ENCODE measurements around the gene EVI5L.
"Not testable (repeated sequence)": the region's sequence is repeated elsewhere in the genome, so short reads cannot be mapped to it uniquely, and the experiment has no call there.

EVI5L gene

GRCh38 chr19:7829561-7830271, at the start of gene EVI5L:
EVI5L (plus strand) TSS chr19:7830218; CDS start chr19:7846543, 16,325 bp downstream.
- DNase-seq (ENCODE audit: low spot score), result peak; percentile 100

DNA sequence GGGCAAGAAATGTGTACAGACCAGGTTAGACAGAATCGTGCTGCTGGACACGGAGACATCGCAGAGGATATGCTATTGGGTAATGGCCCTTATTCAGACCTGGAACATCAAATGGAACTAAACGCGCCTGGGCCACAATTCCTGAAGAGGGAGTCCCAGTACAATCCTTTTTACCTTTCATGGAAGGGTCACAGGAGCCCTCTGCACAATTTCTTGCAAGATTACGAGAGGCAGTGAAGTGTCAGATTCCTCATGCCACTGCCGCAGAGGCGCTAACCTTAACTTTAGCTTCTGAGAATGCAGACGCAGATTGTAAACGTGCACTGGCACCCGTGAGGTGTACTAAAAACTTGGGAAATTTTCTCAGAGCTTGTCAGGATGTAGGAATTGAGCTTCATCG, 48.9 kb upstream of the EVI5L start:
- DNase-seq (ENCODE audit: low spot score), result peak; percentile 34

- DNase-seq (ENCODE audit: low spot score), result peak; percentile 52
Observed at GRCh38 chr19:7783991-7784423, 46.0 kb upstream of the EVI5L start.

DNA sequence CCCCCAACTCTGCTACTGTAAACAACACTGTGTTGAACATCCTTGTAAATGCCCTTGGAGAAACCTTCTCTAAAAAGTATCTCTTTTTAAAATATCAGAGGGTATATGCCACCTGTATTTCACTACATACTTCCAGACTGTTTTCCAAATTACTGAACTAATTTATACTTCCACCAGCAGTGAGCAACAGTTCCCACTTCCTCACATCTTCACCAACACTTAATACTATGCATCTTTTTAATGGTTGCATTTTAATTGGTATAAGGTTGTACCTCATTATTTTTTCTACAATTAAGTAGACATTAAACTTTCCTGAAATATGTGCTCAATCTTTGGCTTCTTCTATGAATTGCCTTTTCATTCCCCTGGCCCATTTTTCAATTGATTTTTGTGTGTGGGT, 45.2 kb upstream of the EVI5L start:
- DNase-seq (ENCODE audit: low spot score), result no peak

GRCh38 chr19:7787141-7787540, 42.9 kb upstream of the EVI5L start:
- no peak for DNase-seq (ENCODE audit: low spot score)

GRCh38 chr19:7787602-7788177, 42.3 kb upstream of the EVI5L start:
- DNase-seq (ENCODE audit: low spot score), result no peak

DNA sequence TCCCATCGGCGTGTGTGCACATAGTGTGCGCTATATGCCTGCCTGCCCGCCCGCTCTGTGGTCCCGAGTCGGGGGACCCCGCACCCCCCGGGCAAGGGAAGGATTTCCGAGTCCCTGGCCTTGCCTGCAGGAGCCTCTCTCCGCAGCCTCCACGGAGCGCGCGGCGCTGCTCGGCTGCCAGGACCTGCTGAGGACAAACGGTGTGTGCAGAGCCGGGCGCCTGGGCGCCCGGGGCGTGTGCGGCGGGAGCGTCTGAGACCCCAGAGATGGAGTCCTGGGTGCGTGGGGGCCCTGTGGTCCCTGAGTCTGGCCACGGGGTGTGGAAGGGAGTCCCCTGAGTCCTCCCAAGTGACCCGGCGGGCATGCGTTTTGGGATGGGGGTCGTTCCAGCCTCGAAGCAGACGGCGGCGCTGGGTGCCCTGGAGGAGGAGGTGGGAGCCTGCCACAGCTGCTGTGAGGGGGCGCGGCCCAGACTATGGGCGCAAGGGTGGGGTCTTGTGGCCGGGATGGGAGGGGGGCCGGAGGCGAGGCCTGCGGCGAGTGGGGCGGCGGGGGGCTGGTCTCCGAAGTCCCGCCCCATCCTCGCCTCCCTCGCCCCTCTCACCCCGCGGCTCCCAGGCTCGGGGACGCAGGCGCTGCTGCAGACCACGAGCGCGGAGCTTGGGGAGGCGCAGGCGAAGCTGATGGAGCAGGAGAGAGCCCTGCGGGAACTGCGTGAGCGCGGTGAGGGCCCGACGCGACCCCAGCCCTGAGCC, 41.7 kb upstream of the EVI5L start:
- no peak for DNase-seq (ENCODE audit: low spot score)

- no peak for DNase-seq (ENCODE audit: low spot score)
Observed at GRCh38 chr19:7788933-7789323, 41.1 kb upstream of the EVI5L start.

DNA sequence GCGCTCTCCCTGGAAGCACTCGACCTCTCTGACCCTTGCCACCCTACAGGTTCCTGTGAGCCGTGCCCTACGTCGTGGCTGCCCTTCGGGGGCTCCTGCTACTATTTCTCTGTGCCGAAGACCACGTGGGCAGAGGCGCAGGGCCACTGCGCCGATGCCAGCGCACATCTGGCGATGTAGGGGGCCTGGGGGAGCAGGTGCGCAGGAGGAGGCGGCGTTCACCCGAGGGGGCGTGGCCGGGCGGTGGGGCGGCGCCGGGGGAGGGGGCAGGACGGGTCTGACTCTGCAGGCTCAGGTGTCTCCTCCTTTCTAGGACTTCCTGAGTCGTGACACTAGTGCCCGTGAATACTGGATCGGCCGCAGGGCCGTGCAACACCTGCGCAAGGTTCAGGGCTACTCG, 40.6 kb upstream of the EVI5L start:
- no peak for DNase-seq (ENCODE audit: low spot score)

DNA sequence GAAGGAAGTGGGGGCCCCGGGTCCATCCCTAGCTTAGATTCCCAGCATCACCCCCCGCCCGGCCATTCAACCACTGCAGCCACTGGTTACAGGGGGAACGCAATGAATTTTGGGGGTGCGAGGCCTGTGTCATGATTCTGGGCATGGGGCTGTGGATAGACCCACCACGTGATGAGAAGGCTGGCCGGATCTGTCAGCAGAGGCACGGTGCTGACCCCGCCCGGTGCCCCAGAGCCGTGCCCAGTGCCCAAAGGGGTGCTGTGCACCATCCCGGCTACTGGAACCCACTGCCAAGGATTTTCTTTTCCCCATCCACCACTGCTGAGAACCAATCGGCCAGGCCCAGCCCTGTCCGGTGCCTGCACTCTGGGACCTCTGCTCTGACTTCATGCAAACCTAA, 39.6 kb upstream of the EVI5L start:
- DNase-seq (ENCODE audit: low spot score), result no peak

- peak; percentile 47 for DNase-seq (ENCODE audit: low spot score)
Observed at GRCh38 chr19:7792281-7792680, 37.7 kb upstream of the EVI5L start.

- DNase-seq (ENCODE audit: low spot score), result not testable (repeated sequence)
Observed at GRCh38 chr19:7792701-7793100, 37.3 kb upstream of the EVI5L start.

DNA sequence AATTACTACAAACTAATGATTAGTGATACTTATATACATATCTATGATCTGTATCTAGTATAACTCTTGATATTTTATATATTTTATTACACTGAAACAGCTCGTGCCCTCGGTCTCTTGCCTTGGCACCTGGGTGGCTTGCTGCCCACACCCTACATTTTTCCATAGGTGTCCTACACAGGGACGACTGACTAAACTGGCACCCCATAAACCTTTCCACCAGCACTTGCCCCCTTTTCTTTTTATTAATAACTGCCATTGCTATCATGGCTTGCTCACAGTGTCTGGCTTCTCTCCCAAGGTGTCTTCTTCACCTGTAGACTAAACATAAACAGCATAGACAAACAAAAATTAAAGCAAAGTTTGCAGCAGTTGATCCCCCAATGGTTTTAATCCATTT, 36.5 kb upstream of the EVI5L start:
- no peak for DNase-seq (ENCODE audit: low spot score)

- no peak for DNase-seq (ENCODE audit: low spot score)
Observed at GRCh38 chr19:7795555-7796161, 34.4 kb upstream of the EVI5L start.

GRCh38 chr19:7799640-7800355, 30.2 kb upstream of the EVI5L start:
- peak; percentile 63 for DNase-seq (ENCODE audit: low spot score)

GRCh38 chr19:7801020-7801570, 28.9 kb upstream of the EVI5L start:
- no peak for DNase-seq (ENCODE audit: low spot score)

DNA sequence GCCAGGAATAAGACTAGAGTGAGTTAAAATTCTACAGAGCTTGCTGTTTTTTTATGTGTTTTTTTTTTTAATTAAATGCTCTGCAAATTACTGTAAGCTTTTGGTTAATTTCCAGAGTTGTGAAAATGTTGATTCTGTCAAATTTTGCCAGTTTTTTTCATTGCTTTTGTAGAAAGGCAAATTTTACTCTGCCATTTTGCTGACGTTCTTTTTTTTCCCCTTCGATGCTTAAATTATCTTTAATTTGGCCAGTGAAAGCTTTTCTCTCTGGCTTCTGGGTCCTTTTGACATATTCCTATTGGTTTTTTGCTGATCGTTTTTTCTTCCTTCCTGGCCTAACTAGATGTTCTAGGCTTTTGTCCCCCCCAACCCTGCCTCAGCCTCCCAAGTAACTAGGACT, 23.8 kb upstream of the EVI5L start:
- DNase-seq (ENCODE audit: low spot score), result no peak

DNA sequence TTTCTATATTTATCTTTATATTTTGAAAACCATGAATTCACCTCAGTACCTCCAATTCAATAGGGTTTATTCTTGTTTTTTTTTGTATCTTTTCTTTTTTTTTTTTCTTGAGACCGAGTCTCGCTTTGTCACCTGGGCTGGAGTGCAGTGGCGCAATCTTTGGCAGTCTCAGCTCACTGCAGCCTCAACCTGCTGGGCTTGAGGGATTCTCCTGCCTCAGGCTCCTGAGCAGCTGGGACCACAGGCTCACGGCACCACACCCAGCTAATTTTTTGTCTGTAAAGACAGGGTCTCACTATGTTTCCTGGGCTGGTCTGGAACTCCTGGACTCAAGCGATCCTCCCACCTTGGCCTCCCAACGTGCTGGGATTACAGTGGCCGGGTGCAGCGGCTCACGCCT, 23.1 kb upstream of the EVI5L start:
- DNase-seq (ENCODE audit: low spot score), result no peak

DNA sequence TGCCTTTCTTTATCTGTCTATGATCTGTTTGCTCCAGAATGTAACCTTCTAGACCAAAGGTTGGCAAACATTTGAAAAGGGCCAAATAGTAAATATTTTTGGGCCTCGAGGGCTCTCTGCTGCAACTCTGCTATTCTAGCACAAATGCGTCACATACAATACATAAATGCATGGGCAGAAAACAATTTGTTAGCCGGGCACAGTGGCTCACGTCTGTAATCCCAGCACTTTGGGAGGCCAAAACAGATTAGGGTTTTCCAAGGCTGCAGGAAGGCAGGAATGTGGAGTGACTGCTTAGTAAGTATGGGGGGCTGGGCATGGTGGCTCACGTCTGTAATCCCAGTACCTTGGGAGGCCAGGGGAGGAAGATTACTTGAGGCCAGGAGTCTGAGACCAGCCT, 21.9 kb upstream of the EVI5L start:
- no peak for DNase-seq (ENCODE audit: low spot score)

DNA sequence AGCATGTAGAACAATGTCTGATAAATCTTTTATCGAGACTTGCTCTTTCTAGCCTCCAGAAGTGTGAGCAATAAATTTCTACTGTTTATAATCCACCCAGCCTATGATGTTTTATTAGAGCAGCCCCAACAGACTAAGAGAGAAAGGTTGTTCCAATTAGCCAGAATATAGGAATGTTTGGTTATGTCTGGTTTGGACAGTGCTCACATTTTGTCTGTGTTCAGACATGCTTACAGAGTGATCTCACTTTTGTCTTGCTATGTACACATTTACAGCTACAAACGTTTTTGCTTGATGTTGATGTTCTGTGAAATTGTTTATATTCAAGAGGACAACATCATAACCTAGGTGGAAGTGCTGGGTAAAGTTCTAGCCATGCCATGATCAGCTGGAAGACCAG, 18.0 kb upstream of the EVI5L start:
- no peak for DNase-seq (ENCODE audit: low spot score)

DNA sequence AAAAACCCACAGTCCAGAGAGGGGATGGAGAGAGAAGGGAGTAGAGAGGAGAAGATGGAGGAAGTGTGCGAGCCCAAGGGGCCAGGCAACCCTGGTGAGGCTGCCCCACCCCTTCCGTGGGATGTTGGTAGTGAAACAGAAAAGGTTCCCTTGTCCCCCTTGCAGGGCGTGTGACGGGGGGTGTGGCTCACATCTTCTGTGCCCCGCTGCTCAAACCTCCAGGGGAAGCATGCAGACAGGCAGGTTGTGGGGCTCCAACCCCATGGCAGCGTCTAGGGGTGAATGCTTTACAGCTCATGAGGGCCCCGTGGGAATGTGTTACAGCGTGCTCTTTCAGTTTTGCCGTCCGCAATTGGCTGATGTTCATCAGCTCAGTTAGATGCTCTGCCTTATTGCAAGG, 14.7 kb upstream of the EVI5L start:
- no peak for DNase-seq (ENCODE audit: low spot score)

DNA sequence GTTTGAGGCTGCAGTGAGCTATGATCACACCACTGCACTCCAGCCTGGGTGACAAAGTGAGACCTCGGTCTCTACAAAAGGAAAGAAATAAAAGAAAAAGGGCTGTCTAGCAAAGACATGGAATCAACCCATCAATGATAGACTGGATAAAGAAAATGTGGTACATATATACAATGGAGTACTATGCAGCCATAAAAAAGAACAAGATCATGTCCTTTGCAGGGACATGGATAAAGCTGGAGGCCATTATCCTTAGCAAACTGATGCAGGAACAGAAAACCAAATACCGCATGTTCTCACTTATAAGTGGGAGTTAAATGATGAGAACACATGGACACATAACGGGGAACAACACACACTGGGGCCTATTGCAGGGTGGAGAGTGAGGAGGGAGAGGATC, 14.0 kb upstream of the EVI5L start:
- not testable (repeated sequence) for DNase-seq (ENCODE audit: low spot score)

Measured in kidney tubule cell (primary cell).